ENCODE data around the gene TRMT10A.
"Not testable (repeated sequence)": the region's sequence is repeated elsewhere in the genome, so short reads cannot be mapped to it uniquely, and the experiment has no call there.

The TRMT10A gene

GRCh38 chr4:99564921-99565320 is 1.1 kb upstream of the TRMT10A start:
- H3K4me3 ChIP-seq (ENCODE audit: insufficient read depth, low read depth, low read length, poor library complexity, severe bottlenecking) = no peak overlapping the region
- H3K36me3 ChIP-seq (ENCODE audit: control insufficient read depth, insufficient read depth, low read length) = no peaks in the 10 kb centered on the region
- H3K27ac ChIP-seq (ENCODE audit: insufficient read depth, low read length, poor library complexity, severe bottlenecking) = no peak overlapping the region
- no peak for DNase-seq
- no peaks in the 10 kb centered on the region for H3K9me3 ChIP-seq (ENCODE audit: control insufficient read depth, low read length)
- H3K4me1 ChIP-seq (ENCODE audit: control insufficient read depth, insufficient read depth, low read length, poor library complexity, severe bottlenecking) = peaks cover 5% of the 10 kb centered on the region
- H3K27me3 ChIP-seq (replicated peaks; ENCODE audit: control insufficient read depth, insufficient read depth, low read length, poor library complexity, severe bottlenecking) = no peaks in the 10 kb centered on the region

DNA sequence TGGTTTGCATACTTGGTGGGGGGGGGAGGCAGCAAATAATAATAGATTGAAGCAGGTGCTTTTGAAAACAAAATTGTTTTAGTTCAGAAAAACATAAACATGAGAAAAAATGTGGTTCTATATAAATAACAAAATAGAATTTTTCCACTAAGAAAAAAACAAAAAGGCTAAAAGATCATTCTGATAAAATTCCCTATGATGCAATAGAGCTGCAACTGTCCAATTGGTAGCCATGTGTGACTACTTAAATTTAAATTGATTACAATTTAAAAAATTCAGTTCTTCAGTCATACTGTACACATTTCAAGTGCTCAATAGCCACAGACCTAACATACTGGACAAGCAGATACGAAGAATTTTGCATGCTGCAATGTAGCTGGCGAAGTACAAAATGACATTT is 11.0 kb downstream of the TRMT10A start:
- DNase-seq = no peak
- Histone ChIP-seq H3K27me3 (replicated peaks; ENCODE audit: control insufficient read depth, insufficient read depth, low read length, poor library complexity, severe bottlenecking) (no peaks in the 10 kb centered on the region), H3K4me3 (ENCODE audit: insufficient read depth, low read depth, low read length, poor library complexity, severe bottlenecking) (no peak overlapping the region), H3K27ac (ENCODE audit: insufficient read depth, low read length, poor library complexity, severe bottlenecking) (no peak overlapping the region), H3K4me1 (ENCODE audit: control insufficient read depth, insufficient read depth, low read length, poor library complexity, severe bottlenecking) (no peaks in the 10 kb centered on the region), H3K36me3 (ENCODE audit: control insufficient read depth, insufficient read depth, low read length) (peaks cover 8% of the 10 kb centered on the region), H3K9me3 (ENCODE audit: control insufficient read depth, low read length) (no peaks in the 10 kb centered on the region)

DNA sequence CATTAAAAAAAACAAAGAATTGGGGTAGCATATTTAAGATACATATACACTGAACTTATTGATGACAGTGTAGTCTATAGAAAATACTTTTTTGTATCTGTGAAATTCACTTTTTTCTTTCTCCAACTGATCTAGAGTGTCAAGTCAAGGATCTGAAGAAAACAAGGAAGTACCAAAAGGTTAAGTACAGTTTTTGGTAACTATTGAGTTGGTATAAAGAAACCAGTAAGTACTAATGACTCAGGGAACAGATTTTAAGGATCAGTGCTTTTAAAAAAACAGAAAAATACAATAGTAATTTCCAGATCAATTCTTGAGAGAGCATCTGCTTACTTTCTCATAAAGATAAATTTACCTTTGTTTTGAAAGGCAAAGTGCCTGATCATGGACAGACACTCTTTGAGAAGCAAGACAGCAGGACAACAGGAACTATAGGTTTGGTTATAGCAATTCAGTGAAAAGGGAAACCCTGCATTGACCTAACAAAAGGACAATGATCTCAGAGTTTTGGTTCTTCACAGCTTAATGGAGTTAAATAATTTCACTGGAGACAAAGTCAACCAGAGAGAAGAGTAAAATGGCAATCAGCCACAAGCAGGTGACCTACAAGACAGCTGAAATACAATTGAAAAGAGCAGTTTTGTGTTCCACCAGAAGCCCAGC is 23.4 kb downstream of the TRMT10A start:
- H3K4me3 ChIP-seq (ENCODE audit: insufficient read depth, low read depth, low read length, poor library complexity, severe bottlenecking) = no peak overlapping the region
- DNase-seq = no peak
- H3K9me3 ChIP-seq (ENCODE audit: control insufficient read depth, low read length) = no peaks in the 10 kb centered on the region
- H3K27me3 ChIP-seq (replicated peaks; ENCODE audit: control insufficient read depth, insufficient read depth, low read length, poor library complexity, severe bottlenecking) = no peaks in the 10 kb centered on the region
- H3K27ac ChIP-seq (ENCODE audit: insufficient read depth, low read length, poor library complexity, severe bottlenecking) = no peak overlapping the region
- no peaks in the 10 kb centered on the region for H3K4me1 ChIP-seq (ENCODE audit: control insufficient read depth, insufficient read depth, low read length, poor library complexity, severe bottlenecking)
- H3K36me3 ChIP-seq (ENCODE audit: control insufficient read depth, insufficient read depth, low read length) = no peaks in the 10 kb centered on the region

DNA sequence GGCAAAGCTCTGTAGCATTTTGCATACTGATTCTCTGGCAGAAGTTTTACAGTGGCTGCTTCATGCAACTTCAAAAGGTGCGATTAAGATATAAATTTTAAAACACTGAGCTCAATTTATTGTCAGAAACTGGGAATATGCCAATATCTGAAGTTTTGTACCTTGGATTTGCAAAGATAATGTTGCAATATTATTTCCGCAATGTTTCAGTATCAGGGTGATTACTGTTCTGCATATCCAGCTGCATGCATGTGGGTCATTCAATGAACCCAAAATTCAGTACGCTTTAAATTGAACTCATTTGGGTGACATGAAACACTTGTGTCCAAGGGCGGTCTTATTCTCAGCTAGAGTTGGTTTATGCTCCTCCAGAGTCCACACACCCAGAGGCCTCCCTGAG is 26.2 kb downstream of the TRMT10A start:
- no peak for DNase-seq
- Histone ChIP-seq H3K4me3 (ENCODE audit: insufficient read depth, low read depth, low read length, poor library complexity, severe bottlenecking) (no peak overlapping the region), H3K4me1 (ENCODE audit: control insufficient read depth, insufficient read depth, low read length, poor library complexity, severe bottlenecking) (no peaks in the 10 kb centered on the region), H3K27ac (ENCODE audit: insufficient read depth, low read length, poor library complexity, severe bottlenecking) (no peak overlapping the region), H3K36me3 (ENCODE audit: control insufficient read depth, insufficient read depth, low read length) (no peaks in the 10 kb centered on the region), H3K27me3 (replicated peaks; ENCODE audit: control insufficient read depth, insufficient read depth, low read length, poor library complexity, severe bottlenecking) (no peaks in the 10 kb centered on the region), H3K9me3 (ENCODE audit: control insufficient read depth, low read length) (no peaks in the 10 kb centered on the region)

GRCh38 chr4:99536848-99537247 is 27.0 kb downstream of the TRMT10A start:
- Histone ChIP-seq H3K4me1 (ENCODE audit: control insufficient read depth, insufficient read depth, low read length, poor library complexity, severe bottlenecking) (no peaks in the 10 kb centered on the region), H3K9me3 (ENCODE audit: control insufficient read depth, low read length) (no peaks in the 10 kb centered on the region), H3K4me3 (ENCODE audit: insufficient read depth, low read depth, low read length, poor library complexity, severe bottlenecking) (no peak overlapping the region), H3K27ac (ENCODE audit: insufficient read depth, low read length, poor library complexity, severe bottlenecking) (no peak overlapping the region), H3K27me3 (replicated peaks; ENCODE audit: control insufficient read depth, insufficient read depth, low read length, poor library complexity, severe bottlenecking) (no peaks in the 10 kb centered on the region), H3K36me3 (ENCODE audit: control insufficient read depth, insufficient read depth, low read length) (no peaks in the 10 kb centered on the region)
- no peak for DNase-seq

DNA sequence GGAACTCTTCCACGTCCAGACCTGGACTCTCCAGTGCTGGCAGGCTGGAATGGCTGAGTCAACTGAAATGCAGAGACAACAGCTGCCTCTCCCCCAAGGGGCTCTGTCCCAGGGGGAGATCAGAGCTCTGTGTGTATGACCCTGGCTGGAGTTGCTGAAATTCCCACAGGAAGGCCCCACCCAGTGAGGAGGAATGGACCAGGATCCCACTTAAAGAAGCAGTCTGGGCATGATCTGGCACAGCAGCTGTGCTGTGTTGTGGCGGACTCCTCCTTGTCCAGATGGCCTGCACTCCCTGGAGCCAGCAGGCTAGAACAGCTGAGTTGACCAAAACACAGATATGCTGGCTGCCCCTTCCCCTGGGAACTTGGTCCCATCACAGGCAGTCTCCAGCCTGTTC is 27.6 kb downstream of the TRMT10A start:
- H3K27ac ChIP-seq (ENCODE audit: insufficient read depth, low read length, poor library complexity, severe bottlenecking) = no peak overlapping the region
- no peak for DNase-seq
- no peak overlapping the region for H3K4me3 ChIP-seq (ENCODE audit: insufficient read depth, low read depth, low read length, poor library complexity, severe bottlenecking)
- H3K4me1 ChIP-seq (ENCODE audit: control insufficient read depth, insufficient read depth, low read length, poor library complexity, severe bottlenecking) = no peaks in the 10 kb centered on the region
- H3K27me3 ChIP-seq (replicated peaks; ENCODE audit: control insufficient read depth, insufficient read depth, low read length, poor library complexity, severe bottlenecking) = no peaks in the 10 kb centered on the region
- H3K36me3 ChIP-seq (ENCODE audit: control insufficient read depth, insufficient read depth, low read length) = no peaks in the 10 kb centered on the region
- H3K9me3 ChIP-seq (ENCODE audit: control insufficient read depth, low read length) = no peaks in the 10 kb centered on the region

- H3K4me3 ChIP-seq (ENCODE audit: insufficient read depth, low read depth, low read length, poor library complexity, severe bottlenecking); H3K36me3 ChIP-seq (ENCODE audit: control insufficient read depth, insufficient read depth, low read length); H3K27ac ChIP-seq (ENCODE audit: insufficient read depth, low read length, poor library complexity, severe bottlenecking); H3K9me3 ChIP-seq (ENCODE audit: control insufficient read depth, low read length); H3K4me1 ChIP-seq (ENCODE audit: control insufficient read depth, insufficient read depth, low read length, poor library complexity, severe bottlenecking); H3K27me3 ChIP-seq (replicated peaks; ENCODE audit: control insufficient read depth, insufficient read depth, low read length, poor library complexity, severe bottlenecking); DNase-seq: not testable (repeated sequence)
These were observed 29.1 kb downstream of the TRMT10A start for GRCh38 chr4:99534699-99535098.

GRCh38 chr4:99529956-99530355 is 33.9 kb downstream of the TRMT10A start:
- Histone ChIP-seq H3K4me1 (ENCODE audit: control insufficient read depth, insufficient read depth, low read length, poor library complexity, severe bottlenecking) (no peaks in the 10 kb centered on the region), H3K36me3 (ENCODE audit: control insufficient read depth, insufficient read depth, low read length) (no peaks in the 10 kb centered on the region)
- DNase-seq = no peak

GRCh38 chr4:99529228-99529627 is 34.6 kb downstream of the TRMT10A start:
- DNase-seq = no peak
- no peaks in the 10 kb centered on the region for H3K36me3 ChIP-seq (ENCODE audit: control insufficient read depth, insufficient read depth, low read length)
- H3K27ac ChIP-seq (ENCODE audit: insufficient read depth, low read length, poor library complexity, severe bottlenecking) = no peak overlapping the region
- H3K4me3 ChIP-seq (ENCODE audit: insufficient read depth, low read depth, low read length, poor library complexity, severe bottlenecking) = no peak overlapping the region
- no peaks in the 10 kb centered on the region for H3K27me3 ChIP-seq (replicated peaks; ENCODE audit: control insufficient read depth, insufficient read depth, low read length, poor library complexity, severe bottlenecking)
- no peaks in the 10 kb centered on the region for H3K9me3 ChIP-seq (ENCODE audit: control insufficient read depth, low read length)
- H3K4me1 ChIP-seq (ENCODE audit: control insufficient read depth, insufficient read depth, low read length, poor library complexity, severe bottlenecking) = no peaks in the 10 kb centered on the region

More at GRCh38 chr4:99529956-99530355, 33.9 kb downstream of the TRMT10A start:
- Histone ChIP-seq H3K4me3 (ENCODE audit: insufficient read depth, low read depth, low read length, poor library complexity, severe bottlenecking) (no peak overlapping the region), H3K27ac (ENCODE audit: insufficient read depth, low read length, poor library complexity, severe bottlenecking) (no peak overlapping the region), H3K27me3 (replicated peaks; ENCODE audit: control insufficient read depth, insufficient read depth, low read length, poor library complexity, severe bottlenecking) (no peaks in the 10 kb centered on the region), H3K9me3 (ENCODE audit: control insufficient read depth, low read length) (no peaks in the 10 kb centered on the region)

GRCh38 chr4:99518601-99519295 is 45.1 kb downstream of the TRMT10A start:
- Histone ChIP-seq H3K9me3 (ENCODE audit: control insufficient read depth, low read length) (no peaks in the 10 kb centered on the region), H3K4me3 (ENCODE audit: insufficient read depth, low read depth, low read length, poor library complexity, severe bottlenecking) (no peak overlapping the region), H3K27ac (ENCODE audit: insufficient read depth, low read length, poor library complexity, severe bottlenecking) (no peak overlapping the region), H3K27me3 (replicated peaks; ENCODE audit: control insufficient read depth, insufficient read depth, low read length, poor library complexity, severe bottlenecking) (no peaks in the 10 kb centered on the region), H3K4me1 (ENCODE audit: control insufficient read depth, insufficient read depth, low read length, poor library complexity, severe bottlenecking) (no peaks in the 10 kb centered on the region), H3K36me3 (ENCODE audit: control insufficient read depth, insufficient read depth, low read length) (no peaks in the 10 kb centered on the region)
- no peak for DNase-seq
